Esophagus muscularis mucosa (tissue), 4 donors: ENCODE results near the gene MRTFA. TPM values are rescaled to one million over a fixed set of nuclear protein-coding genes. Genes with fewer than 3 reads are reported as not detected.

ENCODE experiments used
- DNase-seq: peaks from one replicate; pipeline ENCODE4 v3.0.0-alpha.2; 2017; ENCODE audit errors: extremely low spot score
- H3K27ac ChIP-seq, 4 donors: fragments of 200-600 bp; sonication (generic); replicated peaks in 1 of 4; 1 replicate in 3 of 4; 2 replicates in 1 of 4; pipeline ENCODE4 v1.5.1; 2016 to 2019; ENCODE audit warnings: mild to moderate bottlenecking in 1 of 4
- H3K27me3 ChIP-seq, 4 donors: fragments of 200-600 bp; sonication (generic); one replicate each; pipeline versions ENCODE4 v1.5.1 to v1.6.0; 2016 to 2019
- H3K36me3 ChIP-seq, 4 donors: fragments of 200-600 bp; sonication (generic); one replicate each; pipeline ENCODE4 v1.5.1; 2016 to 2019
- H3K4me1 ChIP-seq, 4 donors: fragments of 200-600 bp; sonication (generic); one replicate each; pipeline ENCODE4 v1.5.1; 2016 to 2019
- H3K4me3 ChIP-seq, 4 donors: fragments of 200-600 bp; sonication (generic); 1 replicate in 2 of 4; 2 replicates in 2 of 4; pipeline ENCODE4 v1.5.1; 2016 to 2019; ENCODE audit warnings: mild to moderate bottlenecking in 4 of 4, moderate library complexity in 1 of 4
- H3K9me3 ChIP-seq, 4 donors: fragments of 200-600 bp; sonication (generic); 1 replicate in 3 of 4; 2 replicates in 1 of 4; pipeline ENCODE4 v1.5.1; 2016 to 2019
- EP300 ChIP-seq: sonication (generic); formaldehyde crosslinking; IDR thresholded peaks from one replicate; pipeline ENCODE4 v1.6.1; 2017; ENCODE audit warnings: antibody characterized with exemption
- POLR2A ChIP-seq: fragments of 450-650 bp; IDR thresholded peaks from one replicate; pipeline ENCODE4 v1.6.1; 2017; ENCODE audit warnings: antibody characterized with exemption, moderate library complexity, mild to moderate bottlenecking, low read depth
- POLR2AphosphoS5 ChIP-seq, 2 donors: sonication (generic); formaldehyde crosslinking; IDR thresholded peaks; one replicate each; pipeline ENCODE4 v1.6.1; 2017; ENCODE audit warnings: antibody characterized with exemption in 2 of 2
- WGBS: methylation state at CpG from one replicate; pipeline ENCODE4 v1.1.5; 2018; 5-methylcytosine and 5-hydroxymethylcytosine counted together
- intact Hi-C: fragments of 100-400 bp; cut with DNase I; formaldehyde crosslinking; loops from one replicate; pipeline ENCODE4 v1.15.1; 2023
- total RNA-seq, 4 donors: library from RNA; depleted of rRNA; stranded (reverse); fragments of >200 nt; gene quantifications; one replicate each; pipeline versions ENCODE4 v1.1.0 to v1.2.1, GENCODE V29; 2016
- TF ChIP-seq, protein P1 (sequence below), 3 experiments: fragments of 200-600 bp in 2 of 3; fragments of 450-650 bp in 1 of 3; sonication (generic) in 2 of 3; IDR thresholded peaks; one replicate each; pipeline ENCODE4 v1.5.1; 2017 to 2019; ENCODE audit warnings: antibody characterized with exemption in 3 of 3, mild to moderate bottlenecking in 2 of 3, moderate library complexity in 1 of 3

Gene MRTFA
- total RNA-seq, 4 donors from 2014 or later: 55.6 to 88.7 (median 73.6) TPM

DNA sequence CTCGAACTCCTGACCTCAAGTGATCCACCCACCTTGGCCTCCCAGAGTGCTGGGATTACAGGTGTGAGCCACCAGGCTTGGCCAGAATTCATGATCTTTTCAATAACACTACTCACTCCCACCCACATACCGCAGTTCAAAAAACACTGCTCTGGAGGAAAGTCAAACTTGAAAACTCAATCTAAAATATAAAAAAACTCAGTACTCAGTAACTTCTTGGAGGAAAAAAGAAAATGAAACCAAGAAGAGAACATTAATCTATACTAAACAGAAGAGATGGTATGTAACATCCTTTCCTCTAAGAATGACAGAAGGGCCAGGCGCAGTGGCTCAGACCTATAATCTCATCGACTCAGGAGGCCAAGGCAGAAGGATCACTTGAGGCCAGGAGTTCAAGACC, 58.3 kb downstream of the MRTFA start:
- intact Hi-C loops: no loop called here
- Histone ChIP-seq H3K4me3 (no peak overlapping the region), H3K4me1 (peaks cover 3 to 8% (median 6%) of the 10 kb centered on the region in 4 donors), H3K9me3 (no peaks in the 10 kb centered on the region), H3K27me3 (no peaks in the 10 kb centered on the region), H3K27ac (no peak overlapping the region), H3K36me3 (no peaks in the 10 kb centered on the region)
- DNase-seq: no peak
- WGBS: 89% methylated on average over 4 of the region's 4 CpGs
- TF ChIP-seq EP300: no peak
- TF ChIP-seq POLR2A: no peak
- TF ChIP-seq POLR2AphosphoS5 (IDR thresholded peaks at IDR 0.05): no peak
- TF ChIP-seq, protein P1, sequence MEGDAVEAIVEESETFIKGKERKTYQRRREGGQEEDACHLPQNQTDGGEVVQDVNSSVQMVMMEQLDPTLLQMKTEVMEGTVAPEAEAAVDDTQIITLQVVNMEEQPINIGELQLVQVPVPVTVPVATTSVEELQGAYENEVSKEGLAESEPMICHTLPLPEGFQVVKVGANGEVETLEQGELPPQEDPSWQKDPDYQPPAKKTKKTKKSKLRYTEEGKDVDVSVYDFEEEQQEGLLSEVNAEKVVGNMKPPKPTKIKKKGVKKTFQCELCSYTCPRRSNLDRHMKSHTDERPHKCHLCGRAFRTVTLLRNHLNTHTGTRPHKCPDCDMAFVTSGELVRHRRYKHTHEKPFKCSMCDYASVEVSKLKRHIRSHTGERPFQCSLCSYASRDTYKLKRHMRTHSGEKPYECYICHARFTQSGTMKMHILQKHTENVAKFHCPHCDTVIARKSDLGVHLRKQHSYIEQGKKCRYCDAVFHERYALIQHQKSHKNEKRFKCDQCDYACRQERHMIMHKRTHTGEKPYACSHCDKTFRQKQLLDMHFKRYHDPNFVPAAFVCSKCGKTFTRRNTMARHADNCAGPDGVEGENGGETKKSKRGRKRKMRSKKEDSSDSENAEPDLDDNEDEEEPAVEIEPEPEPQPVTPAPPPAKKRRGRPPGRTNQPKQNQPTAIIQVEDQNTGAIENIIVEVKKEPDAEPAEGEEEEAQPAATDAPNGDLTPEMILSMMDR (IDR thresholded peaks at IDR 0.05): no peak

DNA sequence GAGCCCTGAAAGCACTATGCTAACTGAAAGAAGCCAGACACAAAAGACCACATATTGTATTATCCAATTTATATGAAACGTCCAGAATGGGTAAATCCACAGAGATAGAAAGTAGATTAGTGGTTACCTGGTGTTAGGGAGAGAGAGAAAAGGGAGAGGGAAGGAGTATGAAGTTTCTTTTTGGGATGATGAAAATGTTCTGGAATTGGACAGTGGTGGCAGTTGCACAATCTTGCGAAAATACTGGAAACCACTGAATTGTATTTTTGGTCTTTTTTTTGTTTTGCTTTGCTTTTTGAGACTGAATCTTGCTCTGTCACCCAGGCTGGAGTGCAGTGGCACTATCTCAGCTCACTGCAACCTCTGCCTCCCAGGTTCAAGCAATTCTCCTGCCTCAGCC, 63.5 kb downstream of the MRTFA start:
- Histone ChIP-seq H3K27ac (peak overlapping the region in 3 of 4 donors; percentile 14 to 26 (median 16)), H3K4me1 (peaks cover 5 to 19% (median 14%) of the 10 kb centered on the region in 4 donors), H3K27me3 (no peaks in the 10 kb centered on the region), H3K36me3 (no peaks in the 10 kb centered on the region), H3K4me3 (no peak overlapping the region), H3K9me3 (no peaks in the 10 kb centered on the region)
- 75% methylated on average over 2 of the region's 2 CpGs for WGBS
- TF ChIP-seq POLR2AphosphoS5 (IDR thresholded peaks at IDR 0.05) (no peak), EP300 (no peak)
- DNase-seq: no peak
- intact Hi-C loops: no loop called here

DNA sequence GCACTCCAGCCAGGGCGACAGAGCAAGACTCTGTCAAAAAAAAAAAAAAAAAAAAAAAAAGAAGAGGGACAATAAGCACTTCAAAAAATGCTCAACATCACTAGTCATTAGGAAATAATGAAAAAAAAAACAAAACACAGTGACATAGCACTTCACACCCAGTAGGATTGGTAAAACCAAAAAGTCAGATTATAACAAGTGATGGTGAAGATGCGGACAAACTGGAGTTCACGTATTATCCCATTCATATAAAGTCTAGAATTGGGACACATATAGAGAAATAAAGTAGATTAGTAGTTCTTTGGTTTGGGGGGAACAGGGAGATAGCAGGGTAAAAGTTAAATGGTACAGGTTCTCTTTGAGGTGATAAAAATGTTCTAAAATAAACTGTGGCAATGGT, 64.6 kb downstream of the MRTFA start:
- no peak for TF ChIP-seq POLR2AphosphoS5 (IDR thresholded peaks at IDR 0.05)
- Histone ChIP-seq H3K36me3 (no peaks in the 10 kb centered on the region), H3K4me1 (peaks cover 5 to 29% (median 24%) of the 10 kb centered on the region in 4 donors), H3K27ac (no peak overlapping the region), H3K9me3 (no peaks in the 10 kb centered on the region), H3K27me3 (no peaks in the 10 kb centered on the region), H3K4me3 (no peak overlapping the region)
- whole genome bisulfite sequencing: 98% methylated on average over 3 of the region's 3 CpGs
- intact Hi-C loops: no loop called here
- DNase-seq: no peak

DNA sequence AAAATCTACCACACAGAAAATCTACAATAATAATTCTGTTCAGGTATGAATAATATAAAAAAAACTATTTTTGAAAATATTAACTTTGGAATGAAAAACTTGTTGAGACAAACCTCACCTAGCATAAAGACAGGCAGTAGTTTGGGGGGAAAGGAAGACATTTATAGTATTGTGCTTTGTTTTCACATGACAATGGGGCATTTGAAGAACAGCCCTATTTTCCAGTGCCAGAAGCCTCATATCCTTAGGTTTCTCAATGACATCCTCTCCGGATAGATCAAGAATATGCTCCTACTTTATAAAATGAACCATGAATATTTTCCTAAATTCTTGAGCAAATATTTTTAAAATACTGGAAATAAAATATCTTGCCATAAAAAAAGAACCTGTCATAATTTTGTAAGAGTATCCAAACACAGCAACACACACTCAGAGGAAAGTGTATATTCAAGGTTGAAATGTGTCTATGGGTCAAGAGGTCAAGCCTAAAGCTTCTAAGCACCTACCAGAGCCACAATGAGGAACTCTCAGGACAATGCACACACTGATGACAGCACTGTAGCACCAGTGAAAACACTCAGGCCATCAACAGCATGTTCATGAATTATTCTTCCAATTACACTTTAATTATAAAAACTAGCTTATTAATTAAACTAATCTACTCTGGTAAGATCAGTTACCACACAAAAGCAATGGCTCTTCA, 68.7 kb downstream of the MRTFA start:
- no peaks in the 10 kb centered on the region for H3K27me3 ChIP-seq
- no peak overlapping the region for H3K4me3 ChIP-seq
- intact Hi-C loops: no loop called here
- WGBS: 64% methylated on average over 1 of the region's 1 CpG
- no peak overlapping the region for H3K27ac ChIP-seq
- H3K36me3 ChIP-seq: no peaks in the 10 kb centered on the region
- no peaks in the 10 kb centered on the region for H3K9me3 ChIP-seq
- TF ChIP-seq POLR2AphosphoS5 (IDR thresholded peaks at IDR 0.05): no peak
- TF ChIP-seq EP300: no peak
- TF ChIP-seq, protein P1 (IDR thresholded peaks at IDR 0.05): no peak
- TF ChIP-seq POLR2A: no peak
- no peak for DNase-seq
- H3K4me1 ChIP-seq: peaks cover 0 to 34% (median 19%) of the 10 kb centered on the region in 4 donors

DNA sequence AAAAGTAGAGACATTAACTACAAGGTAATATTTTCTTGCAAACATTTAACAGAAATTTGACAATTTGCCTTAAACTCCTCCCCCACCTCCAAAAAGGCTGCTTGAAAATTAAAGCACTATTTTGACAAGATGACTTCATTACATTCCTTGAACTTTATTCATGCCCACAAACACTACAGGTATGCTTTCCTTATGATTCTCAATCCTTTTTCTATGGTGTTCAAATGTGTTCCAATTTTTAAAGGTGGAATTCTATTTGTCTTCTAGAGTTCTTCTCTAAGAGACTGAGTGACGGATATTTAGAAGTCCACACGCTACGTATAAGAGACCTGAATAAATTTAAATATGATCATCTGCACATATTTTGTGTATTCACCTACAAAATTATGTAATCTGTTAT, 69.4 kb downstream of the MRTFA start:
- H3K27me3 ChIP-seq: no peaks in the 10 kb centered on the region
- WGBS: 84% methylated on average over 3 of the region's 3 CpGs
- H3K4me3 ChIP-seq: no peak overlapping the region
- no peak overlapping the region for H3K27ac ChIP-seq
- no peak for DNase-seq
- TF ChIP-seq, protein P1 (IDR thresholded peaks at IDR 0.05): no peak
- TF ChIP-seq EP300 (no peak), POLR2A (no peak), POLR2AphosphoS5 (IDR thresholded peaks at IDR 0.05) (no peak)
- intact Hi-C loops: no loop called here
- H3K36me3 ChIP-seq: no peaks in the 10 kb centered on the region
- peaks cover 0 to 34% (median 18%) of the 10 kb centered on the region in 4 donors for H3K4me1 ChIP-seq
- no peaks in the 10 kb centered on the region for H3K9me3 ChIP-seq
